ENCODE data around the gene DPH7.
"Not testable (repeated sequence)": the region's sequence is repeated elsewhere in the genome, so short reads cannot be mapped to it uniquely, and the experiment has no call there.

DPH7 gene

DNA sequence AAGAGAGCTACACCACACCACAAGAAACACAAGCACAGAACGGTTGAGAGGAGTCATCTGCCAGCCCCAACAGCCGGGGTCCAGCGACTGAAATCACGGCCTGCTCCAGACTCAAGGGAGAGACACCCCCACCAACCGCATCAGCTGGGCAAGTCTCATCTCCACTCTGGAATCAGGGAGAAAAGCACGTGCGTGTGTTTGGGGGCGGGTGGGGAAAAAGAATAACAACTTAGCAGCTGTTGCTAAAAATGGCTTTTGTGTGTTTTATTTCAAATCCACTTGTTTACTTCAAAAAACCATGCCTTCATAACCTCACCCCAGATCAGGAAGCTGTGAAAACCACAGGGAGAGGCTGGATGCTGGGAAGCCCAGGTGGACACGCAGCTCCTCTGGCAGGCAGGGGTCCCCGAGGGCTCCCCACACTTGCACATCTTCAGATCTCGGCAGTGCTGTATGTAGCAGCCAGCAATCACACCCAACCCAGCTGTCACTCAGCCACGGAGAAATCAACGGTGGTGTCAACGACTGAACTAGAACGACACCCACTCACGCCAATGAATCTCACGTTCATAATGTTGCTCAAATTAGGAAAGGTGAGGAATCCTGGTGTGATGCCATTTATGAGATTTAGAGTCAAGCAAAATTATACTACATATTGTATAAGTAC is 47.5 kb downstream of the DPH7 start:
- Histone ChIP-seq H3K9me3 (ENCODE audit: control insufficient read depth in 2 of 2, low read length in 2 of 2) (no peaks in the 10 kb centered on the region), H3K4me3 (ENCODE audit: low read length in 2 of 2) (no peak overlapping the region), H3K27ac (ENCODE audit: low read length) (no peak overlapping the region), H3K27me3 (ENCODE audit: control insufficient read depth in 1 of 2, insufficient read depth in 2 of 2, low read length in 2 of 2) (no peaks in the 10 kb centered on the region), H3K4me1 (ENCODE audit: control insufficient read depth, insufficient read depth, low read length) (peaks cover 9% of the 10 kb centered on the region), H3K9ac (ENCODE audit: low read length in 2 of 2) (no peak overlapping the region), H3K36me3 (ENCODE audit: control insufficient read depth in 2 of 2, insufficient read depth in 2 of 2, low read length in 2 of 2) (no peaks in the 10 kb centered on the region)

DNA sequence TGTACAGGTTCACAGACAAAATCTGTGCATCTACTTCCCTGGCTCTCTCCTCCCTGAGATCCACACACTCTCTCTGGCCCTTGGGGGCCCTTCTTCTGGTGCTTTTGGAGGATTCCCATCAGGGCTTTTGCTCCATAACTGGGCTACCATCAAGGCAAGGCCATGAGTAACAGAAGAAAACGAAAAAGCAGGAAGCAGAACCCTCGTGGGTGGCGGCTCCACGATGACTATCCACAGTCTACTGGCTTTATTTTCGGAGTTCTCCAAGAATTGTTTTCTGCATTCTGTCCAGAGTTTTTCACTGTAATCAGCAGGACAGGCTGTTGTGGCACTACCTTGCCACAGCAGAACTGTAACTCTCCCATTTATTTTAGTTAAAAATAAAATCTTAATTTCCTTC is 48.4 kb downstream of the DPH7 start:
- Histone ChIP-seq H3K27ac (ENCODE audit: low read length) (no peak overlapping the region), H3K4me1 (ENCODE audit: control insufficient read depth, insufficient read depth, low read length) (peaks cover 9% of the 10 kb centered on the region), H3K4me3 (ENCODE audit: low read length in 2 of 2) (no peak overlapping the region), H3K27me3 (ENCODE audit: control insufficient read depth in 1 of 2, insufficient read depth in 2 of 2, low read length in 2 of 2) (no peaks in the 10 kb centered on the region), H3K9ac (ENCODE audit: low read length in 2 of 2) (no peak overlapping the region), H3K9me3 (ENCODE audit: control insufficient read depth in 2 of 2, low read length in 2 of 2) (no peaks in the 10 kb centered on the region), H3K36me3 (ENCODE audit: control insufficient read depth in 2 of 2, insufficient read depth in 2 of 2, low read length in 2 of 2) (no peaks in the 10 kb centered on the region)

DNA sequence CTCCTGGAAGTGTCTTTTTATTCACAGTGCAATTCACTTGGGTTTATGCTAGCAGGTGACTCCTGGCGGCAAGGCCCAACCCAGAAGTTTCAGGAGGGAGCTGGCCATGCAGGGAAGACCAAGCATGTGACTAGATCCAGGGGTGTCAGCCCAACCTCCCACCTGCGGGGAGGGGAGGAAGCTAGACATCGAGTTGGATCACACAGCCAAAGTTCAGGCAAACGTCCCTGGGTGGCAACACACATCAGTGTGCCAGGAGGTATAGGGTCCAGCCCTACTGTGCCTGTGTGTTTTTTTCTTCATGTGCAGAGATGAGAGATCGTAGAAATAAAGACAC is 53.8 kb downstream of the DPH7 start:
- Histone ChIP-seq H3K27ac (ENCODE audit: low read length) (no peak overlapping the region), H3K27me3 (ENCODE audit: control insufficient read depth in 1 of 2, insufficient read depth in 2 of 2, low read length in 2 of 2) (no peaks in the 10 kb centered on the region), H3K9ac (ENCODE audit: low read length in 2 of 2) (no peak overlapping the region), H3K4me1 (ENCODE audit: control insufficient read depth, insufficient read depth, low read length) (no peaks in the 10 kb centered on the region), H3K4me3 (ENCODE audit: low read length in 2 of 2) (no peak overlapping the region), H3K36me3 (ENCODE audit: control insufficient read depth in 2 of 2, insufficient read depth in 2 of 2, low read length in 2 of 2) (no peaks in the 10 kb centered on the region), H3K9me3 (ENCODE audit: control insufficient read depth in 2 of 2, low read length in 2 of 2) (no peaks in the 10 kb centered on the region)

DNA sequence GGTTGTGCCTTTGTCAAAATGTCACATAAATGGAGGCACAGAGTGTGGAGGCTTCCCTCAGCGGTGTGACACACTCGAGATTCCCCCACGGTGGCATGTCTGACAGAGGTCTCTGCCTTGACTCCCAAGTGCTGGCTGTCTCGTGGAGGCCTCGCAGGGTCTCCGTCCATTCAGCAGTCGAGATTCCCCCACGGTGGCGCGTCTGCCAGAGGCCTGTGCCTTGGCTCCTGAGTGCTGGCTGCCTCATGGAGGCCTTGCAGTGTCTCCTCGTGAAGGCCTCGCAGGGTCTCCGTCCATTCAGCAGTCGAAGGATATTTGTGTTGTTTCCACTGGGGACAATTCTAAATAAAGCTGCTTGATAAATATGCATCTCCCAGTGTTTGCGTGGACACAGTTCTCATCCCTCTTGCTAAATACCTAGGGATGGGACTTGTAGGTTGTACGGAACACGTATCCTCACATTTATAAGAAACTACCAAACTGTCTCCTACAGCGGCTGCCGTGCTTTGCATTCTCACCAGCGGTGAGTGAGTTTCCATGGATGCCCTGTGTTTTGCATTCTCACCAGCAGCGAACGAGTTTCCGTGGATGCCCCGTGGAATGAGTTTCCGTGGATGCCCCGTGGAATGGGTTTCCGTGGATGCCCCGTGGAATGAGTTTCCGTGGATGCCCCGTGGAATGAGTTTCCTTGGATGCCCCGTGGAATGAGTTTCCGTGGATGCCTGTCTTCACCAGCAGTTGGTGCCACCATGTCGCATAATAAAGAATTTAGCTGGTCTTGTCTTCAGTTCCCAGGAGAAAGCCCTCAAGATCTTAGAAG is 54.4 kb downstream of the DPH7 start:
- Histone ChIP-seq H3K36me3 (ENCODE audit: control insufficient read depth in 2 of 2, insufficient read depth in 2 of 2, low read length in 2 of 2) (no peaks in the 10 kb centered on the region), H3K4me3 (ENCODE audit: low read length in 2 of 2) (no peak overlapping the region), H3K9ac (ENCODE audit: low read length in 2 of 2) (no peak overlapping the region), H3K27me3 (ENCODE audit: control insufficient read depth in 1 of 2, insufficient read depth in 2 of 2, low read length in 2 of 2) (no peaks in the 10 kb centered on the region), H3K27ac (ENCODE audit: low read length) (no peak overlapping the region), H3K4me1 (ENCODE audit: control insufficient read depth, insufficient read depth, low read length) (no peaks in the 10 kb centered on the region), H3K9me3 (ENCODE audit: control insufficient read depth in 2 of 2, low read length in 2 of 2) (no peaks in the 10 kb centered on the region)

DNA sequence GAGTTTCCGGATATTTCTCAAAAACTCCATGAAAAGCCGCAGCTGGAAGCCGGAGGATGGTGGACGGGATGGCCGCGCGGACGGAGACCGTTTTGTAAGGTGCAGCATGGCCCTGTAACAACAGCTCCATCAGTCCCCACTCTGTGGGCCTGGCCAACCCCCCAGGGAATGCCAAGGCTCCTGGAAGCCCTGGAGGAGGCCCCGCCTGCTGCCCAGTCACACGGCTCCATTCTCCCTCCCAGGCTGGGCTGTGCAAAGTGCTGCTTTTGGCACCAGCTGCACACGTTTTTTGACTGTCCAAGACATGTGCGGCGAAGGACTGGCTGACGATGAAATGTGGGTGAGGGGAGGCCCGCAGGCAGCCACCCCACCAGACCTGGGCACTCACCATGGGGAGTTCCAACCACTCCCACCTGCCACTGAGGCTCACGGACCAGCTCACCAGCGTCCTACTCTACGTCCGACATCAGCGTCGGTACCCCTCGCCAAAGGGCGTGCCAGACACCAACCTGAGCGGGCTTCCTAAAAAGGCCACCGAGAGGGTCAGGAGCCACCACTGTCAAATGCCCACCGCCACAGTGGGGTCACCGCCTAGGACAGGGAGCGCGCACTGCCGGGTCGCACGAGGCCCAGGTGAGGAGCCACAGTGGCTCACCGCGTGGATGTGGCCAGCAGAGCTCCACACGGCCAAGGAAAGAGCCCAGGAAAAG is 55.8 kb downstream of the DPH7 start:
- H3K9ac ChIP-seq (ENCODE audit: low read length in 2 of 2) = no peak overlapping the region
- no peak overlapping the region for H3K4me3 ChIP-seq (ENCODE audit: low read length in 2 of 2)
- no peaks in the 10 kb centered on the region for H3K36me3 ChIP-seq (ENCODE audit: control insufficient read depth in 2 of 2, insufficient read depth in 2 of 2, low read length in 2 of 2)
- no peaks in the 10 kb centered on the region for H3K27me3 ChIP-seq (ENCODE audit: control insufficient read depth in 1 of 2, insufficient read depth in 2 of 2, low read length in 2 of 2)
- H3K4me1 ChIP-seq (ENCODE audit: control insufficient read depth, insufficient read depth, low read length) = no peaks in the 10 kb centered on the region
- H3K27ac ChIP-seq (ENCODE audit: low read length) = no peak overlapping the region
- H3K9me3 ChIP-seq (ENCODE audit: control insufficient read depth in 2 of 2, low read length in 2 of 2) = no peaks in the 10 kb centered on the region

DNA sequence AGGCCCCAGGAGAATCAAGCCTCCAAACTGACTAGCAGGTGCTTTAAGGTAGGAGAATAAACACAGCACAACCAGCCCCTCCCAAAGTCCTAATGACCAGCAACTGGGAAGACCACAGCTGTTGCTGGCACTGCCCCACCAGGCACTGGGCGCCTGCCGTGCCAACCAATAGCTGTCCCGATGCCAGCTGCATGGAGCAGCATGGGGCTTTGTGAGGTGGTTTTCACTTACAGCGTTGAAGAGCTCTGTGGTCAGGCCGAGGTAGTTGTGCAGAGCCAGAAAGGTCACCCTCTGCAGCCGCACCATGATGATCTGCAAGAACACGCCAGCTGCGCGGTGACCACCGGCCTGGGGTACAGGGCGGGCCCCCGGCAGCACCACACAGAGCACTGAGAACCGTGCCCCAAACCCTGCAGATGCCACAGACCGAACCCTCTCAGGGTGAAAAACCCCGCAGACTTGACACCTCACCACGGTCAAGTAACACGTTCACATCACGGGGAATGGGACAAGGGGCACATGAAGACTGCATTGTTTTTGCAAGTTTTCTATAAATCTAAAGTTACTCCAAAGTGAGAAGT is 57.2 kb downstream of the DPH7 start:
- Histone ChIP-seq H3K9me3 (ENCODE audit: control insufficient read depth in 2 of 2, low read length in 2 of 2) (no peaks in the 10 kb centered on the region), H3K4me3 (ENCODE audit: low read length in 2 of 2) (no peak overlapping the region), H3K27me3 (ENCODE audit: control insufficient read depth in 1 of 2, insufficient read depth in 2 of 2, low read length in 2 of 2) (no peaks in the 10 kb centered on the region), H3K36me3 (ENCODE audit: control insufficient read depth in 2 of 2, insufficient read depth in 2 of 2, low read length in 2 of 2) (no peaks in the 10 kb centered on the region), H3K9ac (ENCODE audit: low read length in 2 of 2) (no peak overlapping the region), H3K27ac (ENCODE audit: low read length) (no peak overlapping the region), H3K4me1 (ENCODE audit: control insufficient read depth, insufficient read depth, low read length) (no peaks in the 10 kb centered on the region)

DNA sequence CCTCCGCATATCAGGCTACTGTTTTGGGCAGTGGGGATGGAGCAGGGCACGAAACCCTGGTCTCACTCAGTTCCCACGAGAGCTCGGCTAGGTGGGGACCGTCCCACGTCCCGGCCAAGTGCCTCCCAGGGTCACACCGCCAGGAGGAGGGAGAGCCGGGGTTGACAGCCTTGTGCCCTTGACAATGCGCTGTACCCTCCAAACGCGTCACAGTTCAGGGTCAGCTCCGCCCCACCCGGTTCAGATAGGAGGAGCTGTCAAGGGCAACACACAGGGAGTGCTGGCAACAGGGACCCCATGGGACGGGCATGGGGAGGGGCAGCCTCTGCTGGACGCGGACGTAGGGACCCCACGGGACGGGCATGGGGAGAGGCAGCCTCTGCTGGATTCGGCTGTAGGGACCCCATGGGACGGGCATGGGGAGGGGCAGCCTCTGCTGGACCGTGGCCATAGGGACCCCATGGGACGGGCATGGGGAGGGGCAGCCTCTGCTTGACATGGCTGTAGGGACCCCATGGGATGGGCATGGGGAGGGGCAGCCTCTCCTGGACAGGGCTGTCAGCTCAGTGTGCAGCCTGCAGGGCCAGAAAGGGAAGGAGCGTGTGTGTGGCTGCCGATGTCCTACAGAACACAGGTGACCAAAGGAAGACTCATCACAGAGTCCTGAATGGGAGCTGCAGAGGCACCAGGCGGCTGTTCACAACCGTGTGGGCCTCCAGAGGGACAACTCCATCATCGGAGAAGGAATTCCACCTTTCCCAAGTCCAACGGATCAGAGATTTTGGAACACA is 57.9 kb downstream of the DPH7 start:
- H3K27ac ChIP-seq (ENCODE audit: low read length) = no peak overlapping the region
- no peaks in the 10 kb centered on the region for H3K4me1 ChIP-seq (ENCODE audit: control insufficient read depth, insufficient read depth, low read length)
- H3K9me3 ChIP-seq (ENCODE audit: control insufficient read depth in 2 of 2, low read length in 2 of 2) = no peaks in the 10 kb centered on the region
- no peaks in the 10 kb centered on the region for H3K27me3 ChIP-seq (ENCODE audit: control insufficient read depth in 1 of 2, insufficient read depth in 2 of 2, low read length in 2 of 2)
- H3K4me3 ChIP-seq (ENCODE audit: low read length in 2 of 2) = no peak overlapping the region
- no peaks in the 10 kb centered on the region for H3K36me3 ChIP-seq (ENCODE audit: control insufficient read depth in 2 of 2, insufficient read depth in 2 of 2, low read length in 2 of 2)
- no peak overlapping the region for H3K9ac ChIP-seq (ENCODE audit: low read length in 2 of 2)

DNA sequence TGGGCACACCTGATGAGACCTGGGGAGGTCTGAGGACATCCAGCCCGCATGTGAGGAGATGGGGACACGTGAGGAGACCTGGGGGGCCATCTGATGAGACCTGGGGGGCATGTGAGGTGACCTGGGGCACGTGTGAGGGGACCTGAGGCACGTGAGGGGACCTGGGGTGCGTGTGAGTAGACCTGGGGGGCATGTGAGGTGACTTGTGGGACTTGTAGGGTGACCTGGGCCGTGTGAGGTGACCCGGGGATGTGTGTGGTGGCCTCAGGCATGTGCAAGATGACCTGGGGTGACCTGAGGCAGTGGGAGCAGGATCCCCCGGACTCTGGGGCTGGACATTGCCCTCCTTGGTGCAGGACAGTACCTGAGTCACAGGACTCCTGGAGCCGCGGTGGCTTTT is 59.2 kb downstream of the DPH7 start:
- Histone ChIP-seq H3K4me1 (ENCODE audit: control insufficient read depth, insufficient read depth, low read length) (no peaks in the 10 kb centered on the region), H3K9me3 (ENCODE audit: control insufficient read depth in 2 of 2, low read length in 2 of 2) (no peaks in the 10 kb centered on the region), H3K27me3 (ENCODE audit: control insufficient read depth in 1 of 2, insufficient read depth in 2 of 2, low read length in 2 of 2) (no peaks in the 10 kb centered on the region), H3K27ac (ENCODE audit: low read length) (no peak overlapping the region), H3K4me3 (ENCODE audit: low read length in 2 of 2) (no peak overlapping the region), H3K9ac (ENCODE audit: low read length in 2 of 2) (no peak overlapping the region), H3K36me3 (ENCODE audit: control insufficient read depth in 2 of 2, insufficient read depth in 2 of 2, low read length in 2 of 2) (no peaks in the 10 kb centered on the region)

DNA sequence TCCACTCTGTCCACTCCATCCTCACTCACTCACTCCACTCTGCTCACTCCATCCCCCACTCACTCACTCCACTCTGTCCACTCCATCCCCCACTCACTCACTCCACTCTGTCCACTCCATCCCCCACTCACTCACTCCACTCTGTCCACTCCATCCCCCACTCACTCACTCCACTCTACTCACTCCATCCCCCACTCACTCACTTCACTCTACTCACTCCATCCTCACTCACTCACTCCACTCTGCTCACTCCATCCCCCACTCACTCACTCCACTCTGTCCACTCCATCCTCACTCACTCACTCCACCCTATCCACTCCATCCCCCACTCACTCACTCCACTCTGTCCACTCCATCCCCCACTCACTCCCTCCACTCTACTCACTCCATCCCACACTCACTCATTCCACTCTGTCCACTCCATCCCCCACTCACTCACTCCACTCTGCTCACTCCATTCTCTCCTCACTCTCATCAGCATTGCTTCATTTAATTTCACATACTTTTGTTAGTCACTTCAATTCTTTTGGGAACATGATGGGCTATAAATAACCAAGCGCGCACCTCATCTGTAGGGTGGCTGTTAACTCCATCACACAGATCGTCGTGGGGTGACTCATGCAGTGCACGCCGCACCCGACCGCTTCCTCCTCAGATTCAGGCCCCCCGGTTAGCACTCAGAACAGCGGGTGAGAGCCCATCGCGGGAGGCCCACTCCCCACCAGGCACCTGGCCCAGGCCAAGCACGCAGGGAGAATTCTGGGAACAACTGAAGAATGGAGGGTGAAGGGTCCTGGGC is 59.9 kb downstream of the DPH7 start:
- H3K27me3 ChIP-seq (ENCODE audit: control insufficient read depth in 1 of 2, insufficient read depth in 2 of 2, low read length in 2 of 2); H3K4me1 ChIP-seq (ENCODE audit: control insufficient read depth, insufficient read depth, low read length); H3K27ac ChIP-seq (ENCODE audit: low read length); H3K36me3 ChIP-seq (ENCODE audit: control insufficient read depth in 2 of 2, insufficient read depth in 2 of 2, low read length in 2 of 2); H3K4me3 ChIP-seq (ENCODE audit: low read length in 2 of 2); H3K9ac ChIP-seq (ENCODE audit: low read length in 2 of 2); H3K9me3 ChIP-seq (ENCODE audit: control insufficient read depth in 2 of 2, low read length in 2 of 2): not testable (repeated sequence)
